Islet of Langerhans (tissue), 1 donor: ENCODE results near the gene TFF3.

ENCODE experiments used
- FAIRE-seq: peaks from one replicate; lab custom pipeline; 2011; peaks lifted over from hg19 to GRCh38; lab: Jason Lieb, UNC

The TFF3 gene

GRCh38 chr21:42346866-42347600, 31.8 kb upstream of the TFF3 start:
- no peak for FAIRE-seq

DNA sequence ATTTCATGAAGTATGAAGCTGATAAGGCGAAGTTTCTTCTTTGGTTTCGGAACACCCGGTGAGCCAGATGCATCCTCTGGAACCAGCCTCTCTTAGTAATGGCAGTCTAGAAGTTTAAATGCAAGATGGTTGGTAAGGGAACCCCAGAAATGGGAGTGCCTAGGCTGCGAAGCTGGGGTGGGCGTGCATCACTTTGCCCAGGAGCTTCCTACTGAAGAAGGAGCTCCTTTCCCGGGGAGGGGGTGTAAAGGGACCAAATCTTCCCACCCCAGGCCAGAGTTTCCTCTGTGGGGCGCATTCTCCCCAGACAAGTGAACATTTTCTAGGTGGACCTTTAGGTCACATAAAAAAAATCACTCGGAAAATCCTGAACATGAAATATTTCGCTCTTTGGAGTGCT, 31.2 kb upstream of the TFF3 start:
- FAIRE-seq = no peak

GRCh38 chr21:42344631-42345030, 29.4 kb upstream of the TFF3 start:
- no peak for FAIRE-seq

- no peak for FAIRE-seq
Observed at GRCh38 chr21:42343963-42344510, 28.8 kb upstream of the TFF3 start.

- no peak for FAIRE-seq
Observed at GRCh38 chr21:42343556-42343955, 28.3 kb upstream of the TFF3 start.

GRCh38 chr21:42343101-42343500, 27.9 kb upstream of the TFF3 start:
- no peak for FAIRE-seq

DNA sequence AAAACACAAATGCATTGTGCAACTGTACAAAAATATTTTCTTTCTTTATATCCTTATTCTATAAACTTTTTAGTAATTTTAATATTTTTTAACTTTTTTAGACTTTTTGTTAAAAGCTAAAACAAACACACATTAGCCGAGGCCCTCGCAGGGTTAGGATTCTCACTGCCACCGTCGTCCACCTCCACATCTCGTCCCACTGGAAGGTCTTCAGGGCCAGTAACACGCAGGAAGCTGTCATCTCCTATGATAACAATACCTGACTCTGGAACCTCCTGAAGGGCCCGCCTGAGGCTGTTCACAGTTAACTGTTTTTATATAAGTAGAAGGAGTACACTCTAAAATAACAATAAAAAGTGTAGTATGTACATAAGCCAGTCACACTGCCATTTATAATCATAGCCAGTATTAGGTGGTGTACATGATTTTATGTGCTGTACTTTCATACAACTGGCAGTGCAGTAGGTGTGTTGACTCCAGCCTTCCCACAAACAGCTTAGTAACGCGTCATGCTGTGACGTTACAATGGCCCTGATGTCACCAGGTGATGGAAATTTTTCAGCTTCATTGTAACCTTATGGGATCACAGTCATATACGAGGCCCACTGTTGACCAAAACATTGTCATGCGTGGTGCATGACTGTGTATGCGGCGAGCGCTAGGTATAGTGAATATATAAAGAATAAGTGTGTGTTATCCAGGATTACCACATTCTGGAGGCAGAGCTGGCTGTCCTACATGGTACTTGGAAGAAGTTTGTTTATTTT, 26.8 kb upstream of the TFF3 start:
- FAIRE-seq = no peak

GRCh38 chr21:42340187-42341050, 25.2 kb upstream of the TFF3 start:
- FAIRE-seq = no peak

- FAIRE-seq = no peak
Observed at GRCh38 chr21:42338729-42339715, 23.8 kb upstream of the TFF3 start.

DNA sequence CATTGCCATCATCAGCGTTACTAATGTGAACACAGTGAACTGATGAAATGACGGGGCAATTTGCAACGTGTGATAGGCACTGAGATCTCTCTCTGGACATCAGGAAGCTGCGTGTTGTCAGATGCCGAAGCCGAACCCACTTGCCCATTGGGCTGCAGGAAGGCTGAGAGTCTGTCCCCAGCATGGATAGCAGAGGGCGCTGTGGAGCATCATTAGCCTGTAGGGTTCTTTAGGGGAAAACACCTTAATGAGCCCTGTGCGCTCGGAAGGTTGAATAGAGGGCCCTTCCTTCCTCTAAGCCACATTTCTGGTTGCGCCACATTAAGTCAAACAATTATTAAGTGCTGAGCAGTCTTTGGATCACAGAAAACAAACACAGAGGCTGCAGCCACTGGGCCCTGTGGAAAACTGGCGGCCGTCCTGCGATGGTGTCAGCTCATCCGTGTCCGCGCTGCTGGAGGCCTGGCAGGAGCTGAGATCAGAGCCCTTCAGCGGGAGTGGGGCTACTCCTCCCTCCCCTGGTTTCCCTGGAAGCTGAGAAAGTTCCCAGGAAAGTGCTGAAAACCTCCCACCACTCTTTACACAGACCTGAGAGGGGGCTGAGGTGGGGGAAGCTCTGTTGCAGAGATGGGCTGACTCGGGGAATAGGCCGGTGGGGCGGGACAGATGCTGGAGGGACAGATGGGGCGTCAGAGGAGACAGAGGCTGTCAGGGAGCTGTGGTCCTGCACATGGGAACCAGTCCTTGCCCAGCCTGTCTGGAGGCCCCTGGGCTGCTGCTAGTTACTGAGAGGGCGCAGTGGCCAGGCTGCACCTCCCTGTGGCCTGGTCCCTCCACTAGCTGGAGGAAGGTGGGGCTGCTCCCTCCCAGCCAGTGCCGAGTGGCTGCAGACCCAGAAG, 22.9 kb upstream of the TFF3 start:
- peak; percentile 43 for FAIRE-seq

GRCh38 chr21:42337276-42337675, 22.1 kb upstream of the TFF3 start:
- no peak for FAIRE-seq

DNA sequence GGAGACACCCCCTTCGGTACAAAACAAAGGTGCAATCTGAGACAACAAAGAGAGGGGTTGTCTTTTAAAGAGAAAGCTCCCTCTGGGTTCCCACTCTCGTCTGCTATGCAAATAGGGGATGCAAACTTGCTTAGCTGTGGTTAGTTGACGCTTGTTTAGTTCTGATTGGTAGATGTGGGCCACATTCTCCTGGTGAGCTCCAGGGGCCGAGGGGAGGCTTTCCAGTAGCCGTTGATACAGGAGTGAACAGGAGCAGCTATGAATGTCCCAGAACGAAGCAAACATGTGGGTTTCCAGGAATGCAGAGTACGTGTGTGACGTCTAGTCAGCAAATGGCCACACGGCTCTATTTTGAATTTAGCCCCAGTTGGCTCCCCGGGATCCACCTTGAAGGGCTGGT, 20.8 kb upstream of the TFF3 start:
- no peak for FAIRE-seq

DNA sequence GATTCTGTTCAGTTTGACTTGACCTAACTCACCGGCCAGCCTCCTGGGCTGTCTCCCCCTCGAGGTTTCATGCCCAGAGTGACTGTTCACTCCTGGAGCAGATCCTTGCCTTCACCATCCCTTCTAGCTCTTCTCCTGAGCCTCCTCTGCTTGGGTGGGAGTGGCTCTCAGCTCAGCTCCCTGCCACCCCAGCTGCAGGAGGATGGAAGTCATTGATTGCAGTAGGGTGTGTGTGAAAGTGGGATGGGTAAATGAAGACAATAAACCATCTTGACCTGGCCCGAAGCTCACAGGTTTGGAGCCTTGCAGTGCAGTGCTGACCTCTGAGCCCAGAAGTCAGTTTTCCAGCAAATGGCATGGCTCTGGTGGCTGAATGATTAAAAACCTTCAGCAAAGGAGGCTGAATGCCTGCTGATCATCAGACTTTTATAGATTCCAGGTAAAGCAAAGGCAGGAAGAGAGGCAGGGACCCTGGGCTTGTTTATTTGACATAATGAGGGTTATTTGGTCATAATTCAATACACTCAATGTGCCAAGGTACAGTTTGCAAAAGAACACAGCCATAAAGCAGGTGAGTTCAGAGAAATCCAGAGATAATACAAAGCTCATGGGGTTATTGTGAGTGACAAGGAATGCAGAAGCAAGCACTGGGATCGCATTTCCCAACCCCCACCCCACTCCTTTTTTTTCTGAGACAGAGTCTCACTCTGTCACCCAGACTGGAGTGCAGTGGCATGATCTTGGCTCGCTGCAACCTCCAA, 17.5 kb upstream of the TFF3 start:
- FAIRE-seq = no peak

DNA sequence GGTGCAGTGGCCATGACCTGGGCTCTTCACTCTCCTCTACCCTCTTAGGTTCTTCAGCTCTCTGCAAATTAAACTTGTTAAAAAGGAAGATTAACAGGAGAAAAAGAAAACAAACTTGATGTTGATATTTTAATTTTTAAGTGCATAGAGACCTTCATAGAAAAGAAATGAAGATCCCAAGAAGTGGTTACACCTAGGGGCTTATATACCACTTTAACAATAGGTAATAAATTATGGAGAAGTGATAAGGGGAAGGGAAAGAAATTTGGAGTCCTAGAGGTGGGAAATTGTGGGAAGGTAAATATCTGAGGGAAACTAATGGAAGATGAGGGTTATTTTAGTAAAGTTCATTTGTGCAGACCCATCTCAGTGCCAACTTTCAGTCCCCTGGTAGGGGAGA, 16.5 kb upstream of the TFF3 start:
- FAIRE-seq = no peak

- no peak for FAIRE-seq
Observed at GRCh38 chr21:42330380-42331371, 15.5 kb upstream of the TFF3 start.

- no peak for FAIRE-seq
Observed at GRCh38 chr21:42324896-42325295, 9.7 kb upstream of the TFF3 start.

DNA sequence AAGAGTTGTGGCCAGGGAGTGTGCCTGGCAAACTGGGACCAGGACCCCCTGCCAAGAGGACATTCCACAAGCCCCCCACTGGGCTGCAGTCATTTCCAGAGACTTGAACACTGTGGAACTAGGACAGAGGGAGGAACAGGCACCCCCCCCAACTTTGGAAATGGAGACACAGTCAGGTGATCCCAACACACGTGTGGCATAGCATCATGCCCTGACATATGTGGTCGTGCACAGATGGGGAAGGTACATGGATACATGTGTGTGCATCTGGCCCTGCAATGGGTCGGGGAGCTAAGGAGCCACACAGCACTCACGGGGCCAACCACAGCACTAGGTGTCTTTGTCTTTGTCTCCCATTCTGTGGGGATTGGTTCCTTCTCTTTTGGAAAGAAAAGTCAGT, 6.6 kb upstream of the TFF3 start:
- FAIRE-seq = no peak

DNA sequence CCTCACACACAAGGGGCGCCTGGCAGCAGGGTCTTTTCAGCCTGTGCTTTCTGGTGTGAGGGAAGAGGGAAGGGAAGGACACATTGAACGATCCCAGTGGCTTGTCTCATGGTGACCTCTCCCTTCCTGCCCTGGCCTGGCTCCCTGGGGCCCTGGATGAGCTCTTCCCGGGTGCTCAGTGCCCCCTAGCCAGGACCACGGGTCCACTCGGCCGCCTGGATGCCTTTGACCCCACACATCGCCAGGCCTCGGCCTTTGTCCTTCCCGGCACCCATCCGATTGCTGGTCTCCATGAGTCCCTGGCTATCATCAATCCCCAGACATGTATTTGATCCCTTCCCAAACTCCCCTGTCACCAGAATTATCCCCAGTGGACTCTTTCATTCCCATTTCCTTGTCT, 6.0 kb upstream of the TFF3 start:
- no peak for FAIRE-seq
